GM19099 (cell line): ENCODE measurements around the gene CTIF.

ENCODE experiments used
- POLR2A ChIP-seq: IDR thresholded peaks from 3 replicates; pipeline ENCODE4 v1.6.1; 2011; ENCODE audit warnings: low read depth; ENCODE audit not compliant: insufficient read length; ENCODE audit errors: extremely low read depth

The CTIF gene

DNA sequence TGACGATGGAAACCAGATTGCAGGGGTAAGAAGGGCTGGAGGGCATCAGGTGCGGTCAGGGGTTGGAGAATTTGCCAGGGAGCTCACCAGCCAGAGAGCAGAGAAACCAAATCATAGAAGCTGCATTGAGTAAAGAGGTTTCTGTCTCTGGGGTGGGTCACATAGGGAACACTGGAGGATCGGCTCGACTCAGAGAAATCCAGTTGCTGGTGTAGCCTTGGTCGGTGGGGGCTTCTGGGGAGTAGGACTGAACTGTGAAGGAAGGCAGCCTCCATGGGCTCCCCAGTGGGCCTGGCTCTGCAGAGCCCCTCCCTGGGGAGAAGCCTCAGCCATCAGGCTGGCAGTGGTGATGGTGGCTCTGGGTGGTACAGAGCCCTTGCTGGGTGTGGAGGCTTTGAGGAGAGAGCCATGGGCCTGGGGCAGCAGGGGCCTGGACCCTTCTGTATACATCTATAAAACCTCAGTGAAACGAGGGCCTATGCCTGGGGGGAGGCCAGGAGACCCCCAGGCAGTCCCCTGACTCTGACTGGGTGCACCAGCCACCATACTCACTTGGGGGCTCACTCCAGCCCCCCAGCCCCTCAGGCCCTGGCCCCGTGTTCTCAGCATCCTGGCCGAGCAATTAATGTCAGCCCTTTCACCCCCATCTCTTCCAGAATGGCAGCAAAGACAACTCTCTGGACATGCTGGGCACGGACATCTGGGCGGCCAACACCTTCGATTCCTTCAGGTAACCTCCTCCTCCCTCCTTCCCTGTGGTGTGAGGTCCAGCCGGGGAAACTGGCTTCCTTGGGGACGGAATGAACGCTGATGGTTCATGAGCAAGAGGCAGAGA is 124.5 kb downstream of the CTIF start:
- TF ChIP-seq POLR2A = no peak

DNA sequence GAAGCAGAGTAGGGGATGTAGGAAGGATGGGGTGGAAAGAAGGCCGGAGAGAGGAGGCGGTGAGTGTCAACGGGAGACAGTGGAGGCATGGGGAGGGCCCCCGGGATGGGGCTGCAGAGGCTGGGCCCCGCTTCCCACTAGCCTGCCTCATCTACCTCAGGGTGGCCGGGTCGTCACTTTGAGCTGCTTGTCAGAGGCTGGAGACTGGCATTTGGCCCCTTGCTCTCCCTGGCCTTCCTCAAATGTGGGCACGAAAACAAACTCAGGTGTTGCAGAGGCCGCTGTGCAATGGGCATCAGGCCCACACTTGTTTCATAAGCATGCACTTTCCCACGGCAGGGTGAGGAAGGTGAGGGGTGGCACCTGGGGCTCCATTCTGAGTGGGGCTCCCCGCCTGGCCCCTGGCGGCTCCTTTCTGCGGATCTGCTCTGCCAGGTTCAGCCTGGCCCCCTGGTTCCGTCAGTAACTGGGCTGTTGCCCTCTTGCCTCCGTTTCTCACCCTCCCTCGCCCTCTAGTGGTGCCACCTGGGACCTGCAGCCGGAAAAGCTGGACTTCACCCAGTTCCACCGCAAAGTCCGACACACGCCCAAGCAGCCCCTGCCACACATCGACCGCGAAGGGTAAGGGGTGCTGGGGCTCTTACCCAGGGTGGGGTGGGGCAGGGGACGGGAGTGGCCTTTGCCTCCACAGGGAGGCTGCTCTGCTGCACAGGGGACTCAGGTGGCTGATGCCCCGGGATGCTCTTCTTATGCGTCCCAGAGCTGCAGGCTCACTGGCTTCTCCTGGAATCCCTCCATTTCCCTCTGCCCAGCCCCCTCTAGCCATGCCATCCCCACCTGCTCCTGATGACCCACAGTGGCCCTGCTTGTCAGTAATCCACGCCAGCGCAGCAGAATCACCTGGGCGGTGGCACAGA is 125.4 kb downstream of the CTIF start:
- TF ChIP-seq POLR2A = no peak

DNA sequence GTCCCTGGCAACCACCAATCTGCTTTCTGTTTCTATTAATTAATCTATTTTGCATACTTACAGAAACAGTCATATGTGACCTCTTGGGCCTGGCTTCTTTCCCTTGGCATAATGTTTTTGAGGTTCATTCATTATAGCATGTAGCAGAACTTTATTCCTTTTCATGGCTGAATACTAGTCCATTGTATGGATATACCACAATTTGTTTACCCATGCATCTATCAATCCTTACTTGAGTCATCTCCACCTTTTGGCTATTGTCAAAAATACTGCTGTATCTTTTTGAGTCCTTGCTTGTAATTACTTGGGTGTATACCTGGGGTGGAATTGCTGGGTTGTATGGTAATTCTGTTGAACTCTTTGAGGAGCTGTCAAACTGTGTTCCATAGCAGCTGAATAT is 126.8 kb downstream of the CTIF start:
- no peak for TF ChIP-seq POLR2A

DNA sequence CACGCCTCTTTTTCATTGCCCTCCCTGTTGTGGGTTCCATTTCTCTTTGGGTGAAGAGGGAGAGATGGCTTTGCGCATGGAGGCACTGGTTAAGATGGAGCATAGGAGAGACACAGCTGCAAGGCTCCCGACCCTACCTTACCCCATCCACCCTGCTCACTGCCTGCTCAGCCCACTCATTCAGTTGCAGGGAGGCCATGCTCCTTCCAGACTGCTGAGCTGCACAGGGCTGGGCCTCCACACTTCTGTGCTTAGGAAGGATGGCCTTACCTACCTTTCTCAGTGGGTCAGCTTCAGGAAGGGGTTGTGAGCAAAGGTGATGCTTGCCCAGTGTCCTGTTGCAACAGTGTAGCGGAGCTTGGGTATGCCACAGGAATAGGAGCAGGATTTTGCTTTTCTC is 127.8 kb downstream of the CTIF start:
- no peak for TF ChIP-seq POLR2A

DNA sequence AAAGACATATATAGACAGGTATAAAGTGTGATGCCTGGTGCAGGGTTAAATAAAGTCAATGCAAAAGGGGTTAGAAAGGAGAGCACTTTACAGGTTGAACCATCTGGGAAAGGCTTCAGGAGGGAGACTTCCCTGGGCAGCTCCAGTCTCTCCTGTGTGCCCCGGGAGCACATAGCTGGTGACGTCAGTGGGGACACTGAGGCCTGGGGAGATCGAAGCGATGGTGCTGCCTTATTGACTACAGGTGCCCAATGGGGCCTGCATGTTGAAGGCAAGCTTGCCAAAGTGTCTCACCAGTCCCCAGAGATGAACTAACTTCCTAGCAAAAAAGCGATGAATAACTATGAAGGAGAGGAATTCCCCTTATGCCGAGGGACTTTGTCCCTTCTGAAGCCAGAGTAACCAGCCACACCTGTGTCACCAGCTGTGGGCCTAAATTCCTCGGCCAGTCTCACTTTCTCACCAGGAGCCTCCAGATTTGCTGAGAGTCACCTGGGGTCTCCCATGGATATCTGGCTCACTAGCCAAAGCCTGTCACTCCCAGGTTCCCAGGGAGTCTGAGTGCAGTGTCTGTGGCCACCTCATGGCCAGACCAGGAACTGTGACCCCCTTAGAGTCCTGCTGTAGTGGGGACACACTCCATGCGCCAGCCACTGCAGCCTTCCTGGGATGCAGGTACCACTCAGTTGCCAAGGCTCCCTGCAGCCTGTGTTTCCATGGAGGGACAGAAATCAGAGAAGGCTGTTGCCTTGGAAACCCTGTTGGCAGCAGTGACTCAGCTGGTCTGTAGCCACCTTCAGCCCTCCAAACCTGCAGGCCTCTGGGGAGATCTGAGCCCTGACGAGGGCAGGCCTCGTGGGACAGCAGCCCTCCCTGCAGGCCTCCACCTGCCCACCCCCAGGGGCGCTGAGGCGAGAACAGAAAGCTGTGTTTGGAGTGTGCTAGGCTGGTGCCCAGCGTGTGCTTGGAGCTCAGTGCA is 128.7 kb downstream of the CTIF start:
- no peak for TF ChIP-seq POLR2A

DNA sequence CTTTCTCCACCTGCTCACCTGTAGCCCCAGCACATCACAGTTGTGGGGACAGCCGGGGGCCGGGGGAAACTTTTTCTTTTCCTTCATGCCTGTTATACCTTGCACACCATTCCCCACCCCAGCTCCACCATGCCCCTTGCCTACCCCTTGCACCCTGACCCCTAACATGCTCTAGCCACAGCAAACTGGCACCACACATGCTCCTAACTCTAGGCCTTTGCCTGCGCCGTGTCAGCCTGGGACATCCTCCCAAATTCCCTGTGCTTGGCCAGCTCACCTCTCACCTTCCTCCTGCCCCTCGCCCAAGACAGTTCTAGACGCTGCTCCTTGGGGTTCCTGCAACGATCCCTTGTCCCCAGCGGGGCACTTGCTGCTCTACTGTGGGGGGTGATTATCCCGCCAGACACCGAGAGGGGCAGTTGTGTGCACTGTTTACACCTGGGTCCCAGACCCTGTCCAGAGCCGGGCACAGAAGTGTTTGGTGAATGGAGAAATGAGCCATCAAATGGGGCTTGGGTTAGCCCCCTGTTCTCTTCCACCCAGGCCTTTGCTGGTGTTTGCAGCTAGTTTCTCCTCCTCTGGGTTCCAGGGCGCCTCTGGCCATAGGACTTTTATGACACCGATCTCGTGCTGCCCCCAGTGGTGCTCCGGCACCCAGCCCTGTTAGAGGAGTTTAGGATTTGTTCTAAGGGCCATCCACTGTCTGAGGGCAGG is 129.8 kb downstream of the CTIF start:
- no peak for TF ChIP-seq POLR2A

DNA sequence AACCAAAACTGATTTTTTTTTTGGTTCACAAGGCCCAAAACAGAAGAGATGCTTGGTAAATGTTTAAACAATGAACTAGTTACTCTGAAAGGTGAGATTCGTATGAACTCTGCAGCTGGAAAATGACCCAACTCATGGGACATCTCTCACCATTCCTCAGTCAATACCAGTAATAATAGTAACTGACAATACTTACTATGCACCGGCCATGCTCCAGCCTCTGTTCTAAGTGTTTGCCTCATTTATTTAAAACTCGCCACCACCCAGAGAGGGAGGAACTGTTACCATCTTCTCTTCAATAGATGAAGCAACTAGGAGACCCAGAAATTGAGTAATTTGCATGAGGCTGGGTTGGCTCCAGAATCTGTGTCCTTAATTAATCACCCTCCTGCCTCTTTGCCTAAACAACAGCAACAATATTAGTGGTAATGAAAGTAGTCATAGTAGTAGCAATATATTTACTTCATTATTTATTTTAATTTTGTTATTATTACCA is 130.4 kb downstream of the CTIF start:
- TF ChIP-seq POLR2A = no peak

DNA sequence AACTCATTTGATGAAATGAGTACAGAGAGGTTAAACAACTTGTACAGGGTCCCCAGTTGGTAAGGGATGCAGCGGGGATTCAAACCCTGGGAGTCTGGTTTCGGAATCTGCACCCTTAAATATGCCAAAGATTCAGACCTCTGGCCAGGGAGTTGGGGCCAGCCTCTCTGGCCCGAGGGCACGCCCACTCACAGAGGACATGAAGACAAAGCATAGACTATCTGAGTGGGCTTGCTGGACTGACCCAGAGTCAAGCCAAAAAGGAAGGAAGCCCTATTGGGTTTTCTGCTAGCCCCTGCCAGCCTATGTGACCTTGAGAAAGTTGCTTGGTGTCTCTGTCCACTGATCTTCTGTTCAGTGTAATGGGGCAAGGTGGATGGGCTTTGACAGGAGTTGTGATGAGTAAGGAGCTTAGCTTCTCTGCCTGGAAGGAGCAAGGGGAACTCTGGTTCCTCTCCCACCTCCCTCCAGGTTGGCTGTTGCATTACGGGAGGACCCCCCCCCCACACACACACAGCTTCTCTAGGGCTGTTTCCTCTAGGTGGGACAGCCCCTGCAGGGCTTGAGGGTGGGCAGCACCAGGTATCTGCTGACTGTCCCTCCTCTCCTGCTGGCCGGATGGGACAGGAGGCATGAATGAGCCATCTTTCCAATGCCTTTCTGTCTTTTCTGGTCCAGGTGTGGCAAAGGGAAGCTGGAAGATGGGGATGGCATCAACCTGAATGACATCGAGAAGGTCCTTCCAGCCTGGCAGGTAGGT is 131.3 kb downstream of the CTIF start:
- no peak for TF ChIP-seq POLR2A

DNA sequence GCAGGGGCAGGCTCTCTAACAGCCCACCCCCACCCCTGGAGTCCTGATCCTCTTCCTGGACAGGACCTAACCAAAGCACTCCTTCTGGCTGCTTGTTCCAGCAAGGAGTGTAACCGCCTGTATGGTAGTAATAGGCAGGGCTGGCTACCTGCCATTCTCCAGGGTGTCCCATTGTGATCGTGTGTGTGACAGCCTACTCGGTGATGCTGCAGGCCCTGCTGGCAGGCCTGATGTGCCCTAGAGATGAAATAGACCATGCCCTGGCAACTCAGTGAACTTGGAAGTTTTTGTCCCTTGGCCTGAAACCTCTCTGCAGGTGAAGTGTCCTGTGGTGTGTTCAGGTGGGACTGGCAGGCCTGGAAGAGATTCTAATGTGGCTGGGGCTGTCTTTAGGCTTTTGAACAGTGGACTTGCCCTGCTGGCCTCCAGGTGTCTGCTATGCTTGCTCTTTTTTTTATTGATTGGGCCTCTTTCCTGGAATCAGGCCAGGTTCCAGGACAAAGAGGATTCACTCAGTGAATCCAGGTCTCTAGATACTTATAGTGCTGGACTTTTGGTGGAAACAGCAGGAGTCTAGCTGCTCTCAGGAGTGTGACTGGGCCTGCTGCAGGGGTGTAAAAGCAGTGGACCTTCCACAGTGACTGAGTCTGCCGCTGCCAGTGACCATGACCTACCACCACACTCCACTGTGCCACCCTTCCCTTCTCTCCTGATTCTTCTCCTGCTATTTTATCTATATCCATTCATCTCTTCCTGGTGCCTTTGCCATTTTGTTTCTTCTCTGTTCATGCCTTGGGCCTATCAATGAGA is 132.1 kb downstream of the CTIF start:
- no peak for TF ChIP-seq POLR2A

DNA sequence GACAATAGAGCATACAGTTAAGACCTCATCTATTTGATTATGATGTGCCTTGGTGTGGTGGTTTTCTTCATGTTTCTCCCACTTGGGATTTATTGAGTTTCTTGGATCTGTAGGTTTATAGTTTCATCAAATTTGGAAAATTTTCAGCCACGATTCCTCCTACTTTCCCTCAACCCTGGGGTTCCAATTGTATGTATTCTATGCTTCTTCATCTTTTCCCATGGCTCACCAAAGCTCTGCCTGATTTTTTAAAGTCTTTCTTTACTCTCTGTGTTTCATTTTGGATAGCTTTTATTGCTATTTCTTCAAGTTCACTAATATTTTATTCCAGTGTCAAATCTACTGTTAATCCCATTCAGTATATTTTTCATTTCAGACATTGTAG is 132.7 kb downstream of the CTIF start:
- TF ChIP-seq POLR2A = no peak

DNA sequence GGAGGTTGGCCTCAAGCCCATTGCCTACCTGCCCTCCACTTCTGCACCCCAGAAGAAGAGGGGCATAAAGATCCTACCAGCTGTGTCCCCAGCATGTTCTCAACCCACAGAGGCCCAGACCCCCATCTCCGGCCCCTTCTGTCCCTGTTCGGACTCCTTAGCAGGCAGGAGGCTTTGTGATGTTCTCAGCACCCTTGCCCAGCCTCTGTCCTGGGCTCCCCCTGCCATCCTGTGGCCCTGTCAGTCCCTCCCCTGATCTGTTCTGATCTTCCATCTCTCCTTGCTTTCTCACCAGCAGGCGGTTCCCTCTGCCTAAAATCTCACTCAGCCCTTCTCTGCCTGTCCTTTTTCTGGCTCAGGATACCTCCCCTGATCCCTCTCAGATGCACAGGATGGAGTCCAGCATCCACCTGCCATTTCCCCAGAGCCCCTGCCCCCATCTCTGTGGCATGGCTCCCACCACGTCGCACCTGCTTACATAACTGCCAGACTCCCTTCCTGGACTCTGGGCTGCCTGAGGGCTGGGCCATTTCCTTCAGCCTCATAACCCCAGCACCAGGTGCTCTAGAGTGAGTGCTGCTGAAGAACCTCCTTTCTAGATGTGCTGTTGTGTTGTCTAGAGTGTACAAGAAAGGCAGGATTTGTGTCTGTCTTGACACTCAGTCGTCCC is 134.0 kb downstream of the CTIF start:
- TF ChIP-seq POLR2A = no peak

DNA sequence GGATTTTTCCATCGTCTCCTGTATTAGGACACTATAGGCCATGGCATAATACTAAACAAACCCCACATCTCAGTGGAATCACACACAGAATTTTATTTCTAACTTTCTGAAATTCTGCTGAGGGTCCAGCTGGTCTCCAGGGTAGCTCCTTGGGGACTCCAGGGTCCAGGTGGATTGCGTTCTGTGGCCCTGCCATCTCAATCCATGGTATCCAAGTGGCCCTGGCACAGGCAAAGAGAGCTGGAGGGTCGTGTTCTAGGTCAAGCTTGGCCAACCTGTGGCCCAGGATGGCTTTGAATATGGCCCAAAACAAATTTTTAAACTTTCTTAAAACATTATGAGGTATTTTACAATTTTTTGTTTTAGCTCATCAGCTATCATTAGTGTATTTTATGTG is 134.6 kb downstream of the CTIF start:
- TF ChIP-seq POLR2A = no peak
